Mucosa of descending colon (tissue), 3 donors: ENCODE measurements around the gene SAT2. TPM values are rescaled to one million over a fixed set of nuclear protein-coding genes. Genes with fewer than 3 reads are reported as not detected.
"Not testable (repeated sequence)": the region's sequence is repeated elsewhere in the genome, so short reads cannot be mapped to it uniquely, and the experiment has no call there.

Experiments used
- ATAC-seq: fragments of 200-7000 bp; cut with Tn5 transposase; one replicate; pipeline ENCODE4 v1.9.1; 2020; ENCODE audit warnings: mild to moderate bottlenecking, moderate library complexity
- DNase-seq, 3 donors: peaks; one replicate each; pipeline ENCODE4 v3.0.0-alpha.2; 2020
- H3K36me3 ChIP-seq: fragments of 200-600 bp; one replicate; pipeline ENCODE4 v1.8.0; 2021; ENCODE audit warnings: low read depth, mild to moderate bottlenecking
- H3K4me1 ChIP-seq: fragments of 200-600 bp; one replicate; pipeline ENCODE4 v1.8.0; 2021; ENCODE audit warnings: low read depth, mild to moderate bottlenecking
- H3K4me3 ChIP-seq: fragments of 200-600 bp; one replicate; pipeline ENCODE4 v1.8.0; 2021; ENCODE audit warnings: mild to moderate bottlenecking
- H3K9me3 ChIP-seq: fragments of 200-600 bp; one replicate; pipeline ENCODE4 v1.8.0; 2021; ENCODE audit warnings: mild to moderate bottlenecking
- CTCF ChIP-seq: fragments of 200-600 bp; IDR thresholded peaks from one replicate; pipeline ENCODE4 v1.8.0; 2022; ENCODE audit warnings: antibody characterized with exemption, mild to moderate bottlenecking
- intact Hi-C, 2 donors: fragments of 100-400 bp; cut with DNase I in 1 of 2; cut with micrococcal nuclease in 1 of 2; formaldehyde crosslinking; loops; one replicate each; pipeline versions ENCODE4 v1.11.0 to v1.11.1; 2022; cut with DNase I, micrococcal nuclease
- total RNA-seq, 3 donors: library from RNA; stranded (reverse); fragmentation: NEBNext Ultra II Directional in 2 of 3; extraction: Animal tissue kit (Norgen Biotek cat#: 25700) in 2 of 3; gene quantifications; one replicate each; pipeline versions ENCODE4 v1.2.1 to v1.2.4, GENCODE V29; 2021 to 2023
- donor health status: DM: no; HTN: no; CAD: no; lungs with moderate emphysema.
- donor health status: DM: no; HTN: no; CAD: no.
- donor health status: DM: no; HTN: yes; CAD: no.

Gene SAT2
- total RNA-seq, 3 donors from 2014 or later = 49.1 to 104 (median 76.9) TPM

DNA sequence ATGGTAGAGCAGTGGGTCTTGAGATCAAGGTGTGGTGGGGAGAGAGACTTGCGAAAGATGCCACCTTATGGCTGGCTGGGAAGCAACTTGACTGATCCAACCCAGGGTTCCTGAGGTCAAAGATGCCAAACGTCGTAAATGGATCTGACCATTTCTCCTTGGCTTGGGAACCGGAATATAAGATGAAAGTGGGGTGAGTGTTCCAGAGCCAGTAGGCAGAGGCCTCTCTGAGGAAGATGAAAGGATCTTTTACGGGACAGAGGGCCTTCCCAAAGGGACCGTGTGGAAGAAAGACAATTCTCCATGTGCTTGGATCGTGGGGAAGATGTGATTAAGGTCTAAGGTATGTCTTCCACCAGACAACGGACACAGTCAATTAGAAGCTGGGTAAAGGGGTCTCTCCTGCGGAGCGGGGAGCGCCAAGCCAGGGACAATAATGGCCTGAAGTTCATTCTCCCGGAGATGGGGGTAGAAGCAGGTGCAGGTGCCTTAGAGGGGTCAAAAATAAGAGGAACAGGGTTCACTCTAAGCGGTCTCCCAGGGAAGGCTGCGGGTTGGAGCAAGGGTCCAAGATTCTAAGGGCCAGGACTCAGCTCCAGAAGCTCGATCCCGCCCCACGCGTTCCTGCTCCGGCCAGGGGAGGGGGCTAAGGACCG, 13.7 kb downstream of the SAT2 start:
- Histone ChIP-seq H3K9me3 (no peaks in the 10 kb centered on the region), H3K4me3 (peak overlapping the region; percentile 67), H3K36me3 (no peaks in the 10 kb centered on the region), H3K4me1 (peaks cover 20% of the 10 kb centered on the region)
- intact Hi-C loops = no loop called here
- TF ChIP-seq CTCF = no peak
- peak in 1 of 3 donors; percentile 57 for DNase-seq
- ATAC-seq = no peak

DNA sequence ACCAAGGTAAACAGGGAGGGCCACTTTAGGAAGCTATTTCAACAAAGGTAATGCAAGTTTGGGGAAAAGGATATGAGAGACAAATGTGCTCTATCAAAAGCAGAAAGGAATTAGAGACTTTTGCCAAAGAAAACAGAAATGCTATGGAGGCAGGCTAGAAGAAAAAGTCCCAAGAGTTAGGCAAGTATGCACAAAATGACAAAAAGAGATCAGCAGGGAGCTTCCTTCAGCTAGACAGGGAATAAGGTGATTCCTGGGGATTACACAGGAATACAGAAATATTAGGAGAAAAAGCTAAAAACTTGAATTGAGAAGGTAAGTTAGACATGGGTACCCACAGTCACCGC, 15.4 kb downstream of the SAT2 start:
- no peak for DNase-seq
- Histone ChIP-seq H3K4me3 (no peak overlapping the region), H3K36me3 (no peaks in the 10 kb centered on the region), H3K9me3 (no peaks in the 10 kb centered on the region), H3K4me1 (peaks cover 20% of the 10 kb centered on the region)
- no peak for ATAC-seq
- intact Hi-C loops = no loop called here
- TF ChIP-seq CTCF = no peak

DNA sequence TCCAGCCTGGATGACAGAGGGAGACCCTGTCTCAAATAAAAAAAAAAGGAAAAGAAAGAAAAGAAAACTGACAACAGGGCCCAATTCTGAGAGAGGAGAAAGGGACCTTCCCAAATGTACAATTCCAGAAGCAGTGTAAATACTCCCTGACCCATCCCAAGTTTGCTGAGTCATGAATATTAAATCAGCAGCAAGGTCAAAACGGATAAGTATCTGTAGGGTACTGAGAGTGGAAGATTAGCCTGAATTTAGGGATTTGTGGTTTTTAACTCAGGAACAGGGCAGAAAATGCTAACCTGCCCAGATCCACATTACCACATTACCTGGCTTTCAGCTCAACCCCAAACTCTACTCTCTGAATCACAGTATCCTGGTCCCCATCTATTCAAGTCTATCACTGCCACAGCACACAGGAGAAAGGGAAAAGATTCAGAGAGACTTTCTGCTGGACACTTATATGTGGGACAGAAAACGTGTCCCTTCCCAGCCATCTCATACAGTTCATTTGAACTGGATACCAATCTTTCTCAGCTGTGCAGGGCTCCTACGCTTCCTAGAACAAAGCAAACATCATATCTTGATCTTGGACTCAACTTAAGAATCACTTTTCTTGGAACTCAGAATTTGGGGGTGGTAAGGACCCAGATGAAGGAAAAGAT, 15.9 kb downstream of the SAT2 start:
- intact Hi-C loops = no loop called here
- ATAC-seq = no peak
- peaks cover 20% of the 10 kb centered on the region for H3K4me1 ChIP-seq
- no peaks in the 10 kb centered on the region for H3K36me3 ChIP-seq
- DNase-seq = no peak
- TF ChIP-seq CTCF = no peak
- no peaks in the 10 kb centered on the region for H3K9me3 ChIP-seq
- H3K4me3 ChIP-seq = no peak overlapping the region

DNA sequence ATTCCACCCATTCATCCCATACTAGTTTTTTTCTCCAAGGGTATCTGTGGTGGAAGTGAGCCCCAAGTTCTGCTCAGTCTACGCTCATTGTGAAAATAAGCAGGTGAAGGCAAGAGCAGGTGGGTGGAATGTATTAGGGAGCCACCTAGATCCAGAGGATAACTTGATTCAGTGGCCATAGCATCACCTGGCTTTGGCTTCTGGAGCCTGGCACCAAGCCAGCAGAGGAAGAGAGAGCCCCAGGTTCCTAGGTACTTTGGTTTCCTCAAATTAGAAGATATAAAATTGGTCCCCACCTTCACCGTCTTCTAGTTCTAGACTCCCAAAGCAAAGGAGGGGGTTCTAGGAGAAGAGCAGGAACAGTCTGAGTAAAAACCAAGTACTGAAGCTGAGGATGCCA, 17.0 kb downstream of the SAT2 start:
- no peak overlapping the region for H3K4me3 ChIP-seq
- peak in 1 of 3 donors; percentile 7 for DNase-seq
- H3K9me3 ChIP-seq = no peaks in the 10 kb centered on the region
- H3K36me3 ChIP-seq = no peaks in the 10 kb centered on the region
- H3K4me1 ChIP-seq = peaks cover 20% of the 10 kb centered on the region
- no peak for ATAC-seq
- no peak for TF ChIP-seq CTCF
- intact Hi-C loops = no loop called here

- DNase-seq (no peak), ATAC-seq (no peak)
- Histone ChIP-seq H3K9me3 (no peaks in the 10 kb centered on the region), H3K4me3 (no peak overlapping the region), H3K36me3 (peaks cover 6% of the 10 kb centered on the region), H3K4me1 (no peaks in the 10 kb centered on the region)
- intact Hi-C loops = no loop called here
- TF ChIP-seq CTCF = no peak
Measured at GRCh38 chr17:7606280-7606679, 21.3 kb downstream of the SAT2 start.

- intact Hi-C loops, H3K4me3 ChIP-seq: not testable (repeated sequence)
- peaks cover 20% of the 10 kb centered on the region for H3K36me3 ChIP-seq
Measured at GRCh38 chr17:7597561-7597960, 30.1 kb downstream of the SAT2 start.

More at GRCh38 chr17:7597561-7597960, 30.1 kb downstream of the SAT2 start:
- DNase-seq, H3K4me1 ChIP-seq, H3K9me3 ChIP-seq: not testable (repeated sequence)
- ATAC-seq = peak; percentile 83
